GF-D8 (cell line): ENCODE measurements around the gene EPN3.

Experiments
- DNase-seq: peaks from one replicate; lab custom pipeline; 2025; lab: John Stamatoyannopoulos, UW

The EPN3 gene

DNA sequence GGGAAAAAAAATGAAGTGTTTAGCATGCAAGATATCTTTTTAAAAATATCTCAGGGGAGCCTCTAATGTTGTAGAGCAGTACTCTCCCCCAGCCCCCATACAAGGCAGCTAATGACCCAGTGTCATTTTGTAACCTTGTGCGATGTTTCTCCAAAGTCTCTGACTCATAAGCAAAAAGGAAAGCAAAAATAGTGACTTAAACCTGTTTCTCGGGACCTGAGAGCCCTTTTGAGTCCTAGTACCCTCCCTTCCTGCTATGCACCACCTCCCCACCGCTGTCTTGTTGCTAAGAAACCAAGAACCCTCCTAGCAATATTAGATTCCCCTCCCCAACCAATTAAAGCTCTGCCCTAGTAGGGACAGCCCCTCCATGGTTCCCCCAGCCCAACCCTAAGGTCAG, 21.5 kb upstream of the EPN3 start:
- DNase-seq, result no peak

GRCh38 chr17:50513495-50513894, 19.0 kb upstream of the EPN3 start:
- DNase-seq, result no peak

DNA sequence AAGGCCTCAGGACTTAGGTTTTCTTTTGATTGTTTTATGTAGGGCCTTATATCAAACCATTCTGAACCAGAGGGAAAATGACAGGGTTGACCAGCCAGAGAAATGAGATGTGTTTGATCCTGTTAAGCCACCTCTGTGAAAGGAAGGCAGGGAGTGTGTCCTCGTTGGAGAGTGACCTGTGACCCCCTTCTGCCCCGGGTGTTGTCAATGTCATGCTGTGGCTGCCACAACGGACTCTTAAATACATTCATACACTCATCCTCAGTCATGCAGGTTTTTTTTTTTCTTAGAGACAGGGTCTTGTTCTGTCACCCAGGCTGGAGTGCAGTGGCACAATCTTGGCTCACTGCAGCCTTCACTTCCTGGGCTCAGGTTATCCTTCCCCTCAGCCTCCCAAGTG, 18.1 kb upstream of the EPN3 start:
- DNase-seq, result no peak

DNA sequence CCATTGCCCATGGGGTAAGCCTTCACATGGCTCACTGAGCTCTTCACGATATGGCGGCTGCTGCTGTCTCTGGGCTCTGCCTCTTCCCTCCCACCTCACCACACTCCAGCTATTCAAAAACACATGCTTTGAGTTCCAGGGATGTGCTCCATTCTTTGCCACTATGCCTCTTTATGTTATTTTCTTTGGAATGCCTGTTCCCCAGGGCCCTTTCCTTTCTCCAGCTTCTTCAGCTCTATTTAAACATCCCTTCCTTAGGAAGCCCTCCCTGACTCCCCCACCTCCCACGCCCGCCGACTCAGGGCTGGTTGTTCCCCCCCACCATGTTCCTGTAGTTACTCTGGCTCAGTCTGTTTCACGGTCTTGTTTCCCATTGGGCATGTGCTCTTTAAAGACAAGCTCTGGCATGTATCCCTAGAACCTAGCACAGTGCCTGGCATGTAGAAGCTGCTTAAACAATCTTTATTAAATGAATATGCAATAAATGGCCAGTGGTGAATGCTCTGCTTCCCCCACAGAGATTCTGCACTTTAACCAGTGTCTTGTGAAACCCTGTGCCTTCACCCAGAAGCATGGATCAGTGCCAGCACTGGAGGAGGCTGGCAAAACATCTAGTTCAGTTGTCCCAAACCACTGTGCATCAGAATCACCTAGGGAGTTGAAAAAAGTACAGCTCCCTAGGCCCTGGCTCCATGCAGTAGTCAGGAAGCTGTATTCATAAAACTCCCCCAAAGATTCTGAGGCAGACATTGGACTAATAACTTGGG, 17.4 kb upstream of the EPN3 start:
- no peak for DNase-seq

- no peak for DNase-seq
These were observed 15.5 kb upstream of the EPN3 start for GRCh38 chr17:50517011-50517410.

DNA sequence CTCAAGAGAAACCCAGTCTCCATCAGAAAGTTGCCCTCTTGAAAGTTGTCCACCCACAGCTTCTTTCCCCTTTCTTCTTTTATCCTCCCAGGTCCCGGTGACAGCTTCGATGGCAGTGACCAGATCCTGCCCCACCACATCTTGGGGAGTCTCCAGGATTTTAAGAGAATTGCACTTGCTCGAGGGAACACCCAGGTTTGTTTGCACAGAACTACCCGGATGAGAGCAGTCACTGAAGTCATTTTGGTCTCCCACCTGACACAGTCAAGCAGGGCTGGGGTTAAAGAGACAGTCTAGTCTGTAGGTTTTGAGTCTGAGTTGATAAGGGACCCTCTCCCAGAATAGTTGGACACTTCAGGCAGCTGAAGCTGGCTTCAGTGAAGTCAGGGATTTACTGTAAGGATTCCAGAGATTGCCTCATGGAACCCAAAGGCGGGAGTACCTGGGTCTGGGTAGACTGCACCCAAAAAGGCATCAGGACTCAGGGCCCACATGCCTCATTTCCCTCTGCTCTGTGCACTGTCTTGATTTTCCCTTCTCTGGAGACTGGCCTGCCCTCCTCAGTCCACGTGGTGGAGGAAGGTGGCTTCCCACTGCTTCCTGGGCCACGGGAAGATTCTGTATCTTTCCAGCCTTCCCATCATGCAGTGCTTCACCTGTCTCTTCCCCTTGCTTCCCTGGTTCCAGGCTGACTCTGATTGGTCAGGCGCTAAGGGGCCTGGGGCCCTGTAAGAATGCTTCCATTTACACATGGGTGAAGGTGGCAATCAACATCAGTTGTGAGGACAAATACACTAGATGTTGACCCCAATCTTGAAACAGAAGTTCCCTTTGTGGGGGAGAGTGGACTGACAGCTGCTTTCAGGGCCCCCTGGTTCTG, 14.8 kb upstream of the EPN3 start:
- no peak for DNase-seq

GRCh38 chr17:50518384-50519023, 14.0 kb upstream of the EPN3 start:
- no peak for DNase-seq

GRCh38 chr17:50519141-50519834, 13.2 kb upstream of the EPN3 start:
- DNase-seq, result no peak

DNA sequence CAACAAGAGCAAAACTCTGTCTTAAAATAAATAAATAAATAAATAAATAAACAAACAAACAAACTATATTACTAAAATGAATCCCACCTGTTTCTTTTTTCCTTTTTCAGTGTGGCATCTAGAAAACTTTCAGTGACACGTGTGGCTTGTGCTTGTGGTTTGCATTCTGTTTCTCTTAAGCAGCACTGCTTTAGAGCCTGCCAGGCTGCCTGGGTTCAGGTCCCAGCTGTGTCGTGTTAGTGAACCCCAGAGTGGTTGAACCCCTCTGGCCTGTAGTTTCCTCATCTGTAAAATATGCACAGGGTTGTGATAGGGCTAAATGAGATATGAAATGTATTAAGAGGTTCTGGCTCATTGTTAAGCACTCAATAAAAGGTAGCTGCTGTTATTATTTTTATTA, 12.1 kb upstream of the EPN3 start:
- DNase-seq, result no peak

- no peak for DNase-seq
These were observed 11.0 kb upstream of the EPN3 start for GRCh38 chr17:50521514-50521913.

DNA sequence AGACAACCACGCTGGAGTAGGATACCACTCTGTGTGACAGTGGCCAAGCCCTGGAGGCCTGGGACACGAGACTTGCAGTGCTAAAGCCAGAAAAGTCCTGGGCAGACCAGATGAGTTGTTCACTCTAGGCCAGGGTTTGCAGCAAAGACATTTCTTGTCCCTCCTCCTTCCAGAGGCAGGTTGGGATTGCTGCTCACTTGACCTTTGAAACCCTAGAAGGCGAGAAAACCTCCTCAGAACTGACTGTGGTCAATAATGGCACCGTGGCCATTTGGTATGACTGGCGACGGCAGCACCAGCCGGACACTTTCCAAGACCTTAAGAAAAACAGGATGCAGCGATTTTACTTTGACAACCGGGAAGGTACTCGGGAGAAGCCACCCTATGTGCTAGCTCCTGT, 9.8 kb upstream of the EPN3 start:
- no peak for DNase-seq

DNA sequence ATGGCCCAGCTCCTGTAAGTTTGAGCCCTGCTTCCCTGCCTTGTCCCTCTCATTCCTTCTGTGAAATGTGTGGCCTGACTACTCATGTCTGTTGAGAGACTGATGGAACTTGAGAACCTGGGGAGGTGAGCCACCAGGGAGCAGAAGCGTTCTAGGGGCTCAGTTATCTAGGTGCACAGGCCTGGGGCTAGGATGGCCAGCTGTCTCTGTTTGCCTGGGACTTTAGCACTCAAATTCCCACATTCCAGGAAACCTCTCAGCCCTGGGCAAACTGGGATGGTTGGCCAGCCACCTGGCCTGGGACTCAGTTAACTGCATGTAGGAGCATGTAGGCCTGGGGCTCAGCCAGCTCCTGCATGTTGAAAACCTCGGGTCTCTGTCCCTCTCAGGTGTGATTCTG, 9.3 kb upstream of the EPN3 start:
- no peak for DNase-seq

DNA sequence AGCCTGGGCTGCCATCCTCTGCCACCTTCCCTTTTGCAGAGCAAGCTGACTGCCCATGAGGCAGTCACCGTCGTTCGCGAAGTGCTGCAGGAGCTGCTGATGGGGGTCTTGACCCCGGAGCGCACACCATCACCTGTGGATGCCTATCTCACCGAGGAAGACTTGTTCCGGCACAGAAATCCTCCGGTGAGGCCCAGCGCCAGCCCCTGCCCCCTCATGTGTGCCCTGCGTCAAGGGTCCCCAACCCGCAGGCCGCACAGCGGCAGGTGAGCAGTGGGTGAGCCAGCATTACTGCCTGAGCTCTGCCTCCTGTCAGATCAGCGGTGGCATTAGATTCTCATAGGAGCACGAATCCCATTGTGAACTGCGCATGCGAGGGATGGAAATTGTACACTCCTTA, 7.7 kb upstream of the EPN3 start:
- DNase-seq, result no peak

DNA sequence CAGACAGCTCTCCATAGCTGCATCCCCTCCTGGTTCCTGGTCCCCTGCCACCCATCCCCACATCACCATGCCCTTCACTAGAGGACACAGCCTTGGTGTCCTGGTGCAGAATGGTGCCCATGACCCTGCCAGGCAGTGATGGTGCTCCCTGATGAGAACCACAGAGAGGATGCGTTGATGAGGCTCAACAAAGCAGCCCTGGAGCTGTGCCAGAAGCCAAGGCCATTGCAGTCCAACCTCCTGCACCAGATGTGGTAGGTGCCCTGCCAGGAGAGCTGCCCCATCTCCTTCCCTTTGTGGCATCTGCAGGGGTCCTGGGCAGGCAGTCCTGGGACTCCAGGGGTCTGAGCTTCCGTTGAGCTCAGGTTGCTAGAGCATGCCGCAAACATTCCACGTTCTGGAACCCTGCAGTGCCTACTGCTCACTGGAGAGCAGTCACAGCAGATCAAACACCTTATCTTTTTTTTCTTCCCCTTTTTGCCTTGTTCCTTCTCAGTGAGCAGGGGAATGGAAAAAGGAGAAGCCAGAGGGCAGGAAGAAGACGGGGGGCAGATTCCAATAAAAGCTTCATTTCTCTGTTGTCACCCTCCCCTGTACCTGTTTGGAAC, 5.3 kb upstream of the EPN3 start:
- DNase-seq, result peak; percentile 20

GRCh38 chr17:50527949-50528474, 4.5 kb upstream of the EPN3 start:
- DNase-seq, result no peak

GRCh38 chr17:50529849-50530248, 2.7 kb upstream of the EPN3 start:
- no peak for DNase-seq

- DNase-seq, result no peak
These were observed 1.0 kb upstream of the EPN3 start for GRCh38 chr17:50531428-50532025.

DNA sequence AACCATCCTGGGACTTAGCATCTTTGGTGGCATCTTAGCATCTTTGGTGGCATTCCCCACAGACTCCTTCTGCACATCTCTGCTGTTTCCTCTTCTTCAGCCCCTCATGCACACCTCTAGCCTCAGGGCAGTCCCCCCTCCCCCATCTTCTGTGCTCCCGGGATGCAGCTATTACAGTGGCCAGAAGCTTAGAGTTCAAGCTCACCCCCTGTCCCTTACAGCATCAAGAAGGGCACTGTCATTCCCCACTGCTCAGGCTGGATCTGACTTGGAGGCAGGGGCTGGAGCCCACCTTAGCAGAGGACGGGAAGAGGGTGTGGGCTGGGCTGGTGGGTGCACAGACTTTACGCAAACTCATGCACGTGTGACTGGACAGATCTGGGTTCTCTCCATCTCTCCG, 650 bp downstream of the EPN3 start:
- no peak for DNase-seq

- no peak for DNase-seq
These were observed 1.2 kb downstream of the EPN3 start for GRCh38 chr17:50533720-50534148.

DNA sequence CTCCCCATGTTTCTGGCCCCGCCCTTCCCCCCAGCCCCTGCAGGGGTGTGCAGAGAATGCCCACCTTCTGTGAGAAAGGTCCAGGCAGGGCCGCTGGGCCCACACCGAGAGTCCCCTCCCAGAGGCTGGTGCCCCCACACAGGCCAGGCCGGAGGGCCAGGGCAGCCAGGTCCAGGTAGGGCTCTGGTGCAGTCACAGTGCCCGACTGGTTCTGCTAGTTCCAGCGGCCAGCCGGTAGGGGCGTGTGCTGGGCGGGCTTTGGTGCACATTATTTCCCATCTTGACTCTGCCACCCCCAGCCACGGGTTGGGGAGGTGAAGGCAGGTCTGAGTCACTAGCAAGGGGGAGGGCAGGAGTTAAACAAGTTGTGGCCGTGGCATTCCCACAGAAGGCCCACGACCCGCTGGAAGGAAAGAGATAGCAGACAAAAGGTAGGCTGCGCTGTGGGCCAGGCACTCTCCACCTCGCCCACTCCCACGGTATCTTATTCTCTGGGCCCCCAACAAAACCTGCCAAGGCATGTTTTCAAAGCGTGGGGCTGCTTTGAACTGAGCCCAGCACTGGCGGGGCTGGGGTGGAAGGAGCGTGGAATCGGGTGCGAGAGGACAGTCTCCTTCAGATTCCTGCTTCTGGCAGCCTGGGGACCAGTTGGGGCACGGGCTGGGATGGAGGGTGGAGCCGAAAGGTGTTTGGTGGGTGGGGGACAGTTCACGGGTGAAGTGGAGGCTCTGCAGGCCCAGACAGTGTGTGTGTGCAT, 1.9 kb downstream of the EPN3 start:
- DNase-seq, result no peak

DNA sequence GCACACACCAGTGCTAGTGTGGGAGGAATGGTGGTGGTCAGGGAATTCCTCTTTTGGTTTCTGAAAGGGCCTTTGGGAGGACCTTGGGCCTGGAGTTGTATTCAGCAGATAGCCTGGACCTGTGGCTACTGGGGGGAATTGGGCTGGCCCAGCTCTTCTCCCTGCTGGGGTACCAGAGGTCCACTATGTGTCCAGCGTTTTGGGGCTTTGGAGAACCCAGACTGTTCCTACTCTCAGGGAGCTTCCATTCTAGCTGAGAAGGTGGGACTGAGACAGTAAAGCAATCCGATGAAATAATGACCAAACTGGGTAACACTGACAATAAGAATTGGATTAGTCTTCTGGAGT, 2.4 kb downstream of the EPN3 start:
- DNase-seq, result no peak
